Endothelial cell of umbilical vein (primary cell): ENCODE results near the gene SFXN3. TPM values are rescaled to one million over a fixed set of nuclear protein-coding genes. Genes with fewer than 3 reads are reported as not detected.

ENCODE experiments used
- BruUV-seq: library from RNA; stranded (reverse); fragments of 400-500 nt; replicated peaks from 2 replicates; lab custom pipeline; 2021; lab: Mats Ljungman, UMichigan
- CTCF ChIA-PET: fragments of 300-600, 350-600 bp; sonication (Branson Sonifier 250); formaldehyde crosslinking; loops from one replicate; lab custom pipeline; 2021; ENCODE audit warnings: antibody characterized with exemption, inconsistent platforms; lab: Charles Lee
- POLR2A ChIA-PET: fragments of 300-600, 350-600 bp; sonication (Branson Sonifier 250); formaldehyde crosslinking; loops from one replicate; lab custom pipeline; 2021; ENCODE audit warnings: antibody characterized with exemption, inconsistent platforms; lab: Charles Lee
- DNase-seq: peaks from one replicate; pipeline ENCODE4 v3.0.0-alpha.2; 2011; ENCODE audit warnings: low read depth, low spot score
- FAIRE-seq: peaks from 2 replicates; lab custom pipeline; 2011; peaks lifted over from hg19 to GRCh38; lab: Jason Lieb, UNC
- H2AFZ ChIP-seq: 2 replicates; pipeline ENCODE4 v1.6.0; 2012; ENCODE audit warnings: low read depth, low read length, control low read depth, inconsistent platforms
- H3K27ac ChIP-seq: 2 replicates; pipeline ENCODE4 v1.5.1; 2011; ENCODE audit warnings: low read depth, mild to moderate bottlenecking, control low read depth, low read length, moderate library complexity; ENCODE audit not compliant: insufficient read depth
- H3K27me3 ChIP-seq, 2 experiments: 2 replicates each; pipeline versions ENCODE4 v1.6.0 to v1.6.1; 2011; ENCODE audit warnings: low read length in 2 of 2, mixed read lengths in 1 of 2; ENCODE audit not compliant: control insufficient read depth in 2 of 2, insufficient read depth in 2 of 2
- H3K36me3 ChIP-seq, 2 experiments: 2 replicates in 1 of 2; 3 replicates in 1 of 2; pipeline ENCODE4 v1.5.1; 2011; ENCODE audit warnings: low read length in 2 of 2, mild to moderate bottlenecking in 1 of 2, moderate library complexity in 1 of 2; ENCODE audit not compliant: control insufficient read depth in 2 of 2, insufficient read depth in 2 of 2; ENCODE audit errors: extremely low read depth in 1 of 2
- H3K4me1 ChIP-seq: 3 replicates; pipeline ENCODE4 v1.5.1; 2011; ENCODE audit warnings: mild to moderate bottlenecking, low read length; ENCODE audit not compliant: control insufficient read depth, insufficient read depth; ENCODE audit errors: extremely low read depth
- H3K4me2 ChIP-seq: 2 replicates; pipeline ENCODE4 v1.6.1; 2011; ENCODE audit warnings: low read length, control low read depth, mixed read lengths; ENCODE audit not compliant: insufficient read depth
- H3K4me3 ChIP-seq, 3 experiments: fragments of 200-600 bp in 1 of 3; sonication (generic), shearing (Covaris generic) in 1 of 3; replicated peaks in 1 of 3; 2 replicates each; pipeline ENCODE4 v1.5.1; 2011 to 2016; ENCODE audit warnings: control low read depth in 3 of 3, low read length in 3 of 3, mild to moderate bottlenecking in 2 of 3, inconsistent platforms in 1 of 3, low read depth in 1 of 3, moderate library complexity in 1 of 3; ENCODE audit not compliant: insufficient read depth in 1 of 3
- H3K79me2 ChIP-seq: 2 replicates; pipeline ENCODE4 v1.6.0; 2012; ENCODE audit warnings: low read length, inconsistent platforms; ENCODE audit not compliant: control insufficient read depth, insufficient read depth
- H3K9ac ChIP-seq: replicated peaks from 2 replicates; pipeline ENCODE3; 2011; ENCODE audit warnings: low read length, control low read depth; ENCODE audit not compliant: insufficient read depth; ENCODE audit errors: extremely low read depth
- H3K9me1 ChIP-seq: replicated peaks from 3 replicates; pipeline ENCODE4 v1.6.0; 2011; ENCODE audit warnings: mild to moderate bottlenecking, low read length; ENCODE audit not compliant: control insufficient read depth, insufficient read depth; ENCODE audit errors: extremely low read depth
- H3K9me3 ChIP-seq: replicated peaks from 2 replicates; pipeline ENCODE4 v1.5.1; 2012; ENCODE audit warnings: low read length, inconsistent platforms; ENCODE audit not compliant: control insufficient read depth, insufficient read depth
- H4K20me1 ChIP-seq: replicated peaks from 2 replicates; pipeline ENCODE3; 2011; ENCODE audit warnings: mild to moderate bottlenecking, low read length; ENCODE audit not compliant: control insufficient read depth, insufficient read depth; ENCODE audit errors: extremely low read depth
- CTCF ChIP-seq, 2 donors: IDR thresholded peaks; 1 replicate in 1 of 2; 2 replicates in 1 of 2; pipeline ENCODE4 v1.5.1; 2011; ENCODE audit warnings: low read length in 2 of 2, mild to moderate bottlenecking in 2 of 2, moderate library complexity in 2 of 2, control low read depth in 1 of 2, inconsistent platforms in 1 of 2, low read depth in 1 of 2; ENCODE audit not compliant: insufficient read depth in 1 of 2; ENCODE audit errors: extremely low read depth in 1 of 2
- EZH2 ChIP-seq: IDR thresholded peaks from 2 replicates; pipeline ENCODE4 v1.6.1; 2012; ENCODE audit warnings: borderline replicate concordance, low read depth, mild to moderate bottlenecking, moderate library complexity, low read length, inconsistent platforms; ENCODE audit not compliant: severe bottlenecking
- FOS ChIP-seq: IDR thresholded peaks from 2 replicates; pipeline ENCODE4 v1.6.1; 2011; ENCODE audit warnings: mild to moderate bottlenecking, low read length, moderate library complexity, borderline replicate concordance; ENCODE audit not compliant: insufficient read depth
- GATA2 ChIP-seq: IDR thresholded peaks from 2 replicates; pipeline ENCODE4 v1.7.0; 2011; ENCODE audit warnings: low read depth, mild to moderate bottlenecking, moderate library complexity, mixed read lengths, low read length; ENCODE audit not compliant: insufficient read length, insufficient read depth
- JUN ChIP-seq: IDR thresholded peaks from 2 replicates; pipeline ENCODE4 v1.6.1; 2011; ENCODE audit warnings: borderline replicate concordance, low read depth; ENCODE audit not compliant: insufficient read length, insufficient read depth
- MAX ChIP-seq: IDR thresholded peaks from 2 replicates; pipeline ENCODE4 v1.6.1; 2011; ENCODE audit not compliant: insufficient read depth, insufficient read length
- MYC ChIP-seq: IDR thresholded peaks from one replicate; pipeline ENCODE4 v1.6.1; 2011; ENCODE audit warnings: mild to moderate bottlenecking, low read depth, low read length
- POLR2A ChIP-seq: IDR thresholded peaks from 2 replicates; pipeline ENCODE4 v1.6.1; 2012; ENCODE audit warnings: low read depth, mild to moderate bottlenecking, control low read depth, low read length
- POLR2AphosphoS5 ChIP-seq: IDR thresholded peaks from 2 replicates; pipeline ENCODE4 v1.6.1; 2012; ENCODE audit warnings: low read depth, mild to moderate bottlenecking, control low read depth, low read length, moderate library complexity; ENCODE audit not compliant: insufficient read depth
- dilution Hi-C: fragments of 300-500 bp; cut with MboI; formaldehyde crosslinking; loops from one replicate; pipeline ENCODE4 v1.15.0; 2019; ENCODE audit warnings: low sequenced_read_pairs; ENCODE audit not compliant: extremely low pct_ligation_motif_present
- intact Hi-C: fragments of 100-400 bp; cut with micrococcal nuclease; formaldehyde crosslinking; loops from one replicate; pipeline ENCODE4 v1.10.0; 2022
- polyA plus RNA-seq, 4 experiments: library from polyadenylated mRNA; depleted of rRNA in 3 of 4; stranded (reverse) in 3 of 4; unstranded in 1 of 4; fragments of >200 nt; gene quantifications; 2 replicates each; pipeline versions ENCODE4 v1.2.1 to v1.2.3, GENCODE V29; 2011 to 2012; ENCODE audit warnings: missing spikeins in 1 of 4
- total RNA-seq: library from RNA; stranded (reverse); gene quantifications from 2 replicates; pipeline ENCODE4 v1.2.3, GENCODE V29; 2021

Gene SFXN3
- total and polyA plus RNA-seq, 2 donors (not counting 3 experiments of a cell fraction or from before 2014, with no cell fraction given): 83.1 to 117 TPM

- no peaks in the 10 kb centered on the region for H3K79me2 ChIP-seq
- no peaks in the 10 kb centered on the region for H3K36me3 ChIP-seq
- H3K4me1 ChIP-seq: no peaks in the 10 kb centered on the region
- intact Hi-C loops: no loop called here
- no peak overlapping the region for H3K4me2 ChIP-seq
- H4K20me1 ChIP-seq: no peaks in the 10 kb centered on the region
- no peak for DNase-seq
- no peak for TF ChIP-seq FOS
- no peak for TF ChIP-seq JUN
- TF ChIP-seq MYC: no peak
- no peak for TF ChIP-seq EZH2
- no peak for TF ChIP-seq GATA2
- no peak for TF ChIP-seq POLR2AphosphoS5
- no peak for TF ChIP-seq MAX
- no peak for TF ChIP-seq CTCF (IDR thresholded peaks at IDR 0.05; ENCODE audit: extremely low read depth in 1 of 2, insufficient read depth in 1 of 2, low read depth in 1 of 2, low read length in 2 of 2)
- TF ChIP-seq POLR2A: no peak
- no peak overlapping the region for H2AFZ ChIP-seq
- BruUV-seq: no TSS peak
- no peak overlapping the region for H3K4me3 ChIP-seq
- FAIRE-seq: no peak
- H3K27ac ChIP-seq: no peak overlapping the region
- peaks cover 28 to 34% of the 10 kb centered on the region in 2 experiments for H3K27me3 ChIP-seq
- no peaks in the 10 kb centered on the region for H3K9me3 ChIP-seq
- CTCF ChIA-PET: interaction anchor here (6.7 kb wide), 1 partner anchor 8 kb away, joined by 52 read pairs; no protein-coding TSS in a partner anchor
- dilution Hi-C loops: no loop called here
- H3K9ac ChIP-seq: no peak overlapping the region
- POLR2A ChIA-PET: no interaction called here
- no peaks in the 10 kb centered on the region for H3K9me1 ChIP-seq
Measured at GRCh38 chr10:101087965-101088364, 56.9 kb downstream of the SFXN3 start.
